Hepatocyte (in vitro differentiated cells): Measurements from ENCODE around the gene CLASP2. TPM values are rescaled to one million over a fixed set of nuclear protein-coding genes. Genes with fewer than 3 reads are reported as not detected.

Source experiments
- polyA plus RNA-seq: library from polyadenylated mRNA; unstranded; fragments of >200 nt; fragmentation: Nextera tagmentation; extraction: Ambion mirVana; gene quantifications from 2 replicates; pipeline ENCODE4 v1.2.1, GENCODE V29; 2016
- small RNA-seq: library from RNA; depleted of rRNA; stranded (forward); fragments of <200 nt; gene quantifications from one replicate; pipeline ENCODE3, GENCODE V24; 2014
- total RNA-seq: library from RNA; depleted of rRNA; stranded (reverse); fragments of >200 nt; gene quantifications from 2 replicates; pipeline ENCODE4 v1.2.3, GENCODE V29; 2014

CLASP2 gene
- total and polyA plus RNA-seq, 2 experiments from 2014 or later: 12.0 to 34.5 TPM

Small RNAs within 50 kb of the gene (small RNA-seq; reads per million reads assigned to genes)
- gene COX6CP10 (not detected), gene RNA5SP128 (not detected)

Other genes starting within 250 kb of the CLASP2 start
- 106 and 121 TPM in 2 replicates for gene PDCD6IP, start 80.4 kb upstream of the CLASP2 start, total RNA-seq
- gene PDCD6IP, start 80.4 kb upstream of the CLASP2 start, polyA plus RNA-seq: 83.6 and 88.2 TPM in 2 replicates